ENCODE measurements around the gene TMEM63B.

The TMEM63B gene

GRCh38 chr6:44117397-44118128 is 9.8 kb upstream of the TMEM63B start:
- DNase-seq (ENCODE audit: low read depth in 2 of 2), result no peak

DNA sequence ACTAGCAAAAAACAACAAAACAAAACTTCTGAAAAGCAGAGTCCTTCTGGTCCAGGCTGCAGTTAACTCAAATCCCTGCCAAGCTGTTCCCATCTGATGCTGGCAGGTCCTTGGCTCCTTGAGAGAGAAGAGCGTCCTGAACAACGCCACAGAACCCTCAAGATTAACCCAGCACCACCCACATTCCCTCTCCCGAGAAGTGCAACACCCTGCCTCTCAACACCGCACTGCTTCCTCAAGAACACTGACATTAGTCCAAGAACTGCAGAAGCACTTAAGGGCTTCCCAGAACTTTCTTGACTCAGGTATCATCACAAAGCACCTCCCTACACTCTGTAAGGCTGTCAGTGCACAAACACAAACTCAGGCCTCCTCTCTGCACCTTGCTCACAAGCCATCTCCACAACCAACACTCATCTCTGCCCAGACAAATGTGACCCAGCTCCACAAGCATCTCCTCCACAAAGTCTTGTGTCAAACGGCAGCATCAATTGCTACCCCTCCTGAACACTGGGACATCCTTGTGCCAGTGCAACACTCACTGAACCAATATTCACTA is 7.6 kb upstream of the TMEM63B start:
- no peak for DNase-seq (ENCODE audit: low read depth in 2 of 2)

DNA sequence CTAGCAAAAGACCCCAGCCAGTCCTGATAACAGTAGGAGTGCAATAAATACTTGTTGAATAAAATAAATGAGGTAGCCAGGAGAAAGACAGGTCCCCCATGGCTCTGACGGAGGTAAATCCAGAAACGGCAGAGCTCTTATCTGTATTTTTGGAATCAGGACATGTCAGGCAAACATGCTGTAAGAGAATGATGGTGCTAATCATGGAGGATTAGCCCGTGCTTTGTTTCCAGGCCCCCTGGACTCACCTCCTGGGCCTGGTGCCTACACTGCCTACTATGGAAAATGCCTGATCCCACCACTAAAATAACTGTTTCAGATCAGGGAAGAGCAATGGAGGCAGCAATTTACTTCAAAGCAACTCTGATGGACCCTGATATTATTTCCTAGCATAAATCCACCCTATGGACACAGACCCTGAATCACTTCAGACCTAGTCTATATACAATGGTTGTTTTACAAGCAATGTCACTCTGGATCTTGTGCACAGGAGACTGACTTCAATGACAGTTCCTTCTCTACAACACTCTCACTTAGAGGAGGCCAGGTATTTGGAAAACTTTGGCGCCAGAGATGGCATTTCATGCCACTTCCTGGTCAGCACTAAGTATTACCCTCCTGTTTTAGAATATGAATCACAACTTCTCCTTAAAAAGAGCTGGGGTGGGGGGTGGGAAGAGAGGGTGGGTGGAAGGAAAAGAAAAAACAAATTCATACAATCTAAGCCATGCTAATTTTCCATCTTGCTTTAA is 6.5 kb upstream of the TMEM63B start:
- no peak for DNase-seq (ENCODE audit: low read depth in 2 of 2)

DNA sequence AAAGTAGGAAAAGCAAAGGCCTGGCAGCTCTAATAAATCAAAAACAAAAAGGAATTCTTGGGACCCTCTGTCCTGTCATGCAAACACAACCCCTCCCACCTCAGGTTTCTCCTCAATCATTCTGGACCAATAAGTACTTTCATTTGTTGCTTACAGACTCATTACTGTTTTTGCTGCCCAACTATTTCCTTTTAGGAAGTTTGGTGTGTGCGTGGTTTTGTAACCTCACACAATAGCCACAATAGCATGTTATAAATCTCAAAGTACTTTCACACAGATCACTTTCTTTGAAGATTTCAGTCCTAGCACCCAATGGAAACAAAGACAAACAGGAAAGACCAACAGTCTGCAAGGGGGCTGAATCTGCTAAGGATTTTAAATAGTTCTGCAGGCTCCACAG is 4.6 kb upstream of the TMEM63B start:
- no peak for DNase-seq (ENCODE audit: low read depth in 2 of 2)

GRCh38 chr6:44123544-44123943 is 3.8 kb upstream of the TMEM63B start:
- no peak for DNase-seq (ENCODE audit: low read depth in 2 of 2)

- peak; percentile 48 to 57 for DNase-seq (ENCODE audit: low read depth in 2 of 2)
Measured at GRCh38 chr6:44126320-44127149, 819 bp upstream of the TMEM63B start.

GRCh38 chr6:44128020-44128917 is 915 bp downstream of the TMEM63B start:
- DNase-seq (ENCODE audit: low read depth in 2 of 2), result no peak

GRCh38 chr6:44129841-44130322 is 2.5 kb downstream of the TMEM63B start:
- no peak for DNase-seq (ENCODE audit: low read depth in 2 of 2)

DNA sequence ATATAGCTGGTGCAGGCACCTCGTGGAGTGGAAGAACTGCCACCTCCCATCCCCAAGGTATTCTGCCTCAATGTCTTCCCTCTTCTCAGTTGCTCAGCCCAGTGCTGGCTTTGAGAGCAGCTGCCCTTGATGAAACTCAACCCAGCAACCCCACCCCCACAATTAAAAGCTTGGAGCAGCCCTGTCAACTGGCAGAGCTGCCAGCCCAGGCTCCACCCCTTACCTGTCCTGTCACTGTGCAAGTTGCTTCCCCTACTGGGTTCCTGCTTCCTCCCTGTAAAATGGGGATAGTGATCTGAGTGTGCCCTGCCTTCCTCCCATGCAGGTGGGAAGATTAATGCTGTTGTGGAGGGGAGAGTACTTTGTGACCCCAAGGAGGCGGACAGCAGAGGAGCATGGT is 4.5 kb downstream of the TMEM63B start:
- no peak for DNase-seq (ENCODE audit: low read depth in 2 of 2)

DNA sequence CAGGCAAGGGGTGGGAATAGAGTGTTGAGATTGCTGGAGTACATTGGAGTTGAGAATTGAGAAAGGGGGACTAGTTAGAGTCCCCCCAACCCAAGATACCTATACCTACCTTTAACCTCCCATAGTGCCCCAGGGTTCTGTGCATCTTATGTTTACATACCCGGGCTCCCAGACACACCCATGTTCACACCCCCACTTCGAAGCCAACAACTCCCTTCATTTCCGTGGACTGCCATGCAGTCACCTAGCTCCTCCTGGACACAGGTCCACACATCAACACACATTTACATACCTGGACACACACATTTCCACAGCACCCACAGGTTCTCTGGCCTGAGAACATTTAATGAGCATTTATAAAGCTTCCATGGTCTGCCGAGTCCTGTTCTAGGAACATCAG is 5.1 kb downstream of the TMEM63B start:
- no peak for DNase-seq (ENCODE audit: low read depth in 2 of 2)

DNA sequence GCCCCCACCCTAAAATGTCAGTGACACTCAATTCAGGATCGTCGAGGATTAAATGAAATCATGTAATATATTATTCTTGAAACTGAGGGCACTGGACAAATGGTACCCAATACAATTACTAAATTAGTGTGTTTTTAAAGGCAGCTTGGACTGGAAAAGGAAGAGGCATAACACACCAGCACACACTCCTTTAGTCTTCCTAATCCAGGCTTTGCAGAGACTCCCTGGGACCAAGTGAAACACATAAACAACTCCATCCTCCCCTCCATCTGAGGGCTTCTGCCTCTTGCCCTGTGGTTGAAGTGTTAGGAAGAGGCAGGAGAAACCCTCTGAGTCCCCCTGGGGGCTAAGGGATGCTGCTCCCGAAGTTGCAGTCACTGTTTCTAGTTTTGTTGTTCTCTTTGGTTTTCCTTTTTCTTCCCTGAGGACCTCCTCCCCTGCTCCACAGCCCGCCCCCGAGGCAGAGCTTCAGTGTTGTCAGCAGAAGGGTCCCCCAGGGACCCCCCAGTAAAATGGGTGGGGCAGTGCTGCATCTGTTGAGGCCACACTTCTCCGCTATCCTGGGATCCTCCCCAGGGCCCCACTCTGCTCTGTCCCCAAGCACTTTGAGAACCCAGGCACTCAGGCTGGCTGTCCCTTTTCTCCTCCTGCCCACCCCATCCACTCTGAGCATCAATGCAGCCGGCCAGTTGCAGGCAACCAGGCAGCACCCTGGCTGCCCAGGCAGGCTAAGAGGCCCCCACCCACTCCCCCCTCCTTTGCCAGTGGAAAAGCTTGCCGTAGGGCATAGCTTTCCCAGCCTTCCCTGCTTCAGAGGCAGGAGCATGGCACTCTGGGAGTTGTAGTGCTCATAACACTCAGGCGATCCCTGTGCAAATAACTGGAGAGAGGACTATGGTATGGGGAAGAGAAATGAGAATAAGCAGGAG is 5.9 kb downstream of the TMEM63B start:
- no peak for DNase-seq (ENCODE audit: low read depth in 2 of 2)

- no peak for DNase-seq (ENCODE audit: low read depth in 2 of 2)
Measured at GRCh38 chr6:44133981-44134711, 6.8 kb downstream of the TMEM63B start.

GRCh38 chr6:44135173-44135758 is 7.9 kb downstream of the TMEM63B start:
- no peak for DNase-seq (ENCODE audit: low read depth in 2 of 2)

DNA sequence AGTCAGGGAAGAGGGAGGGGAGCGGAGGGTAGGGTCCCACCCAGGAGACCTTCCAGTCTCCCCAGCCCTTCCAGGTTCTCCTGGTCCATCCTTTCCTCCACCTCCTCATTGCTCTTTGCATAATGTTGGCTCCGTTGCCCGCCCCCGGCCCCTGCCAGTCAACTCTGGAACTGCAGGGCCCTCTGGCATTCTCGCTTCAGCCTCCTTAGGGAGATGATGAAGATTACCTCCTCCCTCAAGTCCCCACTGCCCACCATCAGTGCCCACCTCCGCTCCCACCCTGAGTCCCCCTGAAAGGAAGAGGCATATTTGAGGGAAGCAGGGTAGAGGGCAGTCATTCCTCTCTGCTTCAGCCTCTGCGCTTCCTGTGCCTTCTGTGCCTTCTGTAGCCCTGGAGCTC is 8.5 kb downstream of the TMEM63B start:
- no peak for DNase-seq (ENCODE audit: low read depth in 2 of 2)

GRCh38 chr6:44138717-44139350 is 11.5 kb downstream of the TMEM63B start:
- no peak for DNase-seq (ENCODE audit: low read depth in 2 of 2)

DNA sequence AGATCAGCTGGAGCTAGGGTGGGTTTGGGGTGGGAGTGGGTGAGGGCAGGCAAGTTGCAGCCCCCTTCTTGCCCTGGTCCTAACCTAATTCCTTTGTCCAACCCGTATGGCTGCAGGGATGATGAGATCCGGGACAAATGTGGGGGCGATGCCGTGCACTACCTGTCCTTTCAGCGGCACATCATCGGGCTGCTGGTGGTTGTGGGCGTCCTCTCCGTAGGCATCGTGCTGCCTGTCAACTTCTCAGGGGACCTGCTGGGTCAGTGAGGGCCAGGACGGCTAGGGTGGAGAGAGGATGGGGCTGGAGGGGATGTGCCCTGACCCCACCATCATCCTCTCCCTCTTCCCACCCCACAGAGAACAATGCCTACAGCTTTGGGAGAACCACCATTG is 12.0 kb downstream of the TMEM63B start:
- DNase-seq (ENCODE audit: low read depth in 2 of 2), result no peak

- DNase-seq (ENCODE audit: low read depth in 2 of 2), result no peak
Measured at GRCh38 chr6:44142835-44143234, 15.5 kb downstream of the TMEM63B start.

DNA sequence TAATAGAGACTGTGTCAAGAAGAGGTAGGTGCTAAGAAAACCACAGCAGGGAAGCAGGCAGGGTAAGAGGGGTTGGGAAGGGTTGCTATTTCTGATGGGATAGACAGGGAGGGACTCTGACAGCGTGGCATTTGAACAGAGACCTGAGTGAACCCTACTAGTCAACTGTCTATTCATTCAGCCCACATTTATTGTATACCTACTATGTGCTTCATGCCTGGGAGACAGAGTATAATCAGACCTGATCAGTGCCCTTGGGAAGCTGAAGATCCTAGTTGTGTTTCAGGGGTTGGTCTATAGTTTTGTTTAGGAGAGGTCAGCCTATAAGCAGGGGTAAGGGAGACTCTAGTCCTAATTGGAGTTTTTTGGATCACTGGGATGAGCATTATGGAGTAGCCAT is 16.4 kb downstream of the TMEM63B start:
- DNase-seq (ENCODE audit: low read depth in 2 of 2), result no peak
